Heart left ventricle (tissue), 16 donors: ENCODE results near the gene TMEM119. TPM values are rescaled to one million over a fixed set of nuclear protein-coding genes. Genes with fewer than 3 reads are reported as not detected.
A peak's percentile ranks its signal among the peaks of the same experiment; 100 is the strongest.

ENCODE experiments used
- ATAC-seq, 4 donors: fragments of 200-7000 bp; cut with Tn5 transposase; one replicate each; pipeline ENCODE4 v1.9.1; 2020 to 2022; ENCODE audit warnings: moderate library complexity in 4 of 4, mild to moderate bottlenecking in 3 of 4, moderate number of reproducible peaks in 1 of 4
- DNase-seq, 5 donors: peaks; one replicate each; pipeline ENCODE4 v3.0.0-alpha.2; 2020
- H3K27ac ChIP-seq, 12 donors: fragments of 200-600 bp; sonication (generic) in 4 of 12; one replicate each; pipeline versions ENCODE4 v1.5.0 to v1.8.0; 2016 to 2022; ENCODE audit warnings: mild to moderate bottlenecking in 2 of 12
- H3K27me3 ChIP-seq, 9 donors: fragments of 200-600 bp; sonication (generic) in 2 of 9; one replicate each; pipeline versions ENCODE4 v1.5.1 to v1.8.0; 2016 to 2022; ENCODE audit warnings: mild to moderate bottlenecking in 3 of 9
- H3K36me3 ChIP-seq, 9 donors: fragments of 200-600 bp; sonication (generic) in 2 of 9; one replicate each; pipeline versions ENCODE4 v1.5.0 to v1.8.0; 2018 to 2022; ENCODE audit warnings: mild to moderate bottlenecking in 2 of 9
- H3K4me1 ChIP-seq, 12 donors: fragments of 200-600 bp; sonication (generic) in 4 of 12; one replicate each; pipeline versions ENCODE4 v1.5.0 to v1.8.0; 2016 to 2022; ENCODE audit warnings: mild to moderate bottlenecking in 3 of 12
- H3K4me3 ChIP-seq, 12 donors: fragments of 200-600 bp; sonication (generic) in 4 of 12; one replicate each; pipeline versions ENCODE4 v1.5.0 to v1.8.0; 2017 to 2022; ENCODE audit warnings: mild to moderate bottlenecking in 9 of 12, moderate library complexity in 4 of 12
- H3K9me3 ChIP-seq, 12 donors: fragments of 200-600 bp; sonication (generic) in 4 of 12; one replicate each; pipeline versions ENCODE4 v1.5.0 to v1.8.0; 2016 to 2022; ENCODE audit warnings: mild to moderate bottlenecking in 1 of 12
- POLR2A ChIP-seq, 2 donors: fragments of 450-650 bp; IDR thresholded peaks; one replicate each; pipeline ENCODE4 v1.6.1; 2017; ENCODE audit warnings: antibody characterized with exemption in 2 of 2, mild to moderate bottlenecking in 2 of 2, moderate library complexity in 2 of 2
- WGBS, 4 donors: extraction: QIAGEN DNeasy Blood & Tissue Kit in 2 of 4; methylation state at CpG; one replicate each; pipeline versions ENCODE4 v1.1.5 to v1.1.7; 2013 to 2018; 5-methylcytosine and 5-hydroxymethylcytosine counted together
- intact Hi-C, 10 donors: fragments of 100-400 bp; cut with DNase I; formaldehyde crosslinking; loops; one replicate each; pipeline versions ENCODE4 v1.11.1 to v1.14.2; 2022
- polyA plus RNA-seq, 2 donors: library from polyadenylated mRNA; stranded (reverse); fragments of 200-250 nt; gene quantifications; one replicate each; pipeline ENCODE4 v1.2.3, GENCODE V29; 2013
- total RNA-seq, 9 donors: library from RNA; depleted of rRNA in 2 of 9; stranded (reverse); fragments of >200 nt in 2 of 9; fragmentation: NEBNext Ultra II Directional in 3 of 9; extraction: Animal tissue kit (Norgen Biotek cat#: 25700) in 3 of 9; gene quantifications; one replicate each; pipeline versions ENCODE4 v1.1.0 to v1.2.4, GENCODE V29; 2016 to 2023
- TF ChIP-seq, protein P1 (sequence below), 12 donors: fragments of 200-600 bp; sonication (generic) in 4 of 12; IDR thresholded peaks; one replicate each; pipeline versions ENCODE4 v1.5.0 to v1.8.0; 2018 to 2022; ENCODE audit warnings: antibody characterized with exemption in 12 of 12, mild to moderate bottlenecking in 5 of 12
- donor health status: ischemic (EF 13 %, LVEDD 7.1; RV severe dilation, severe dysfunction).
- donor health status: healthy with polysubstance abuse.
- donor health status: DM: no; HTN: yes; CAD: no.
- donor health status: DM: no; HTN: no; CAD: no.
- donor health status: ischemic (EF 25% LVEDD 6.9; RV normal size, moderate dysfunction).
- donor health status: ischemic (EF 25% LVEDD 5.7; RV mildly dilated, moderate dysfunction).
- donor health status: healthy.
- donor health status: DM: yes; HTN: yes; CAD: no.
- donor health status: ischemic (EF 35%, LVEDD 5.7; RV mildly dilated, moderate dysfunction).
- donor health status: nonischemic (EF 11% LVEDD 7.7; RV severe dilation, severe dysfunction).
- donor health status: DM: yes; HTN: yes; CAD: no.
- donor health status: PGD.
- donor health status: ischemic (EF 29% LVEDD 5.4; RV normal size, mild dysfunction).
- donor health status: nonischemic (EF 23%, LVEDD 6.1; RV moderate dilation, normal function).

Gene TMEM119
- total and polyA plus RNA-seq, 11 donors: 0.19 to 11.0 (median 2.2) TPM

DNA sequence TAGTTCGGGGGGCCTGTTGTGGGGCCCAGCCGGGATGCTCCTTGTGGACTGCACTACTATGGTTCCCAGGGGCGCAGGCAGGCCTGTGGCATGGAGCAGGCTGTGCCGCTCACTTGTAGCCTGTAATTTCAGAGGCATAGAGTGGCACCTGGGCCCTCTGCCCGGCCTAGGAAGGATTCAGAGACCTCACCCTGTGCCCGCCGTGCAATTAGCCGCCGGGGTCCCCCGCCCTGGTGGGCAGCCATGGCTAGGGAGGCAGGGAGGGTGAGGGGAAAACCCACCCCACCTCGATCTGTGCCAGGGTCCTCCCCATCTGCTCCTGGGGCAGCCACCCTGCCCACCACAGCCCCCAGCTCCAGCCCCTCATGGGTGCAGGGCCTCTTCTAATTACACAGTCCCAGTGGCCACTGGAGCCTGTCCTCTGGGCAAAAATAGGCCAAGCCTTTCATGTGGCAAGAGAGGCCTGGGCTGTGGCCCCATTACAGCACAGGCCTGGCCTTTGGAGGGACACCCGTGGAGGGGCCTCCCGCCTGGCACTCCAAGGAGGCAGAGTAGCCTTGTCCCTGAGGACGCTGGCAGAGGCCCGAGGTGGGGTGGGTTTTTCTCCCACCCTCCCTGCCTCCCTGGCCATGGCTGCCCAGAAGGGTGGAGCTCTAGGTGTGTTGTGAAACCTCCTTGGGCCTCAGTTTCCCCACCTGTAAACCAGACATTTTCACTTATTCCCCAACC lies 5.3 kb upstream of the TMEM119 start:
- intact Hi-C loops: loop anchor here in 1 of 10 donors (10.0 kb wide), 1 partner anchor 428 kb away; no protein-coding TSS in a partner anchor
- Histone ChIP-seq H3K27me3 (no peaks in the 10 kb centered on the region), H3K9me3 (no peaks in the 10 kb centered on the region), H3K27ac (no peak overlapping the region), H3K4me3 (no peak overlapping the region), H3K36me3 (no peaks in the 10 kb centered on the region), H3K4me1 (no peaks in the 10 kb centered on the region)
- TF ChIP-seq, protein P1, sequence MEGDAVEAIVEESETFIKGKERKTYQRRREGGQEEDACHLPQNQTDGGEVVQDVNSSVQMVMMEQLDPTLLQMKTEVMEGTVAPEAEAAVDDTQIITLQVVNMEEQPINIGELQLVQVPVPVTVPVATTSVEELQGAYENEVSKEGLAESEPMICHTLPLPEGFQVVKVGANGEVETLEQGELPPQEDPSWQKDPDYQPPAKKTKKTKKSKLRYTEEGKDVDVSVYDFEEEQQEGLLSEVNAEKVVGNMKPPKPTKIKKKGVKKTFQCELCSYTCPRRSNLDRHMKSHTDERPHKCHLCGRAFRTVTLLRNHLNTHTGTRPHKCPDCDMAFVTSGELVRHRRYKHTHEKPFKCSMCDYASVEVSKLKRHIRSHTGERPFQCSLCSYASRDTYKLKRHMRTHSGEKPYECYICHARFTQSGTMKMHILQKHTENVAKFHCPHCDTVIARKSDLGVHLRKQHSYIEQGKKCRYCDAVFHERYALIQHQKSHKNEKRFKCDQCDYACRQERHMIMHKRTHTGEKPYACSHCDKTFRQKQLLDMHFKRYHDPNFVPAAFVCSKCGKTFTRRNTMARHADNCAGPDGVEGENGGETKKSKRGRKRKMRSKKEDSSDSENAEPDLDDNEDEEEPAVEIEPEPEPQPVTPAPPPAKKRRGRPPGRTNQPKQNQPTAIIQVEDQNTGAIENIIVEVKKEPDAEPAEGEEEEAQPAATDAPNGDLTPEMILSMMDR (IDR thresholded peaks at IDR 0.05): no peak
- no peak for TF ChIP-seq POLR2A (IDR thresholded peaks at IDR 0.05)
- no peak for ATAC-seq
- DNase-seq: no peak
- WGBS, 4 donors: 87 to 93% (median 92%) methylated on average over 15 of the region's 15 CpGs

DNA sequence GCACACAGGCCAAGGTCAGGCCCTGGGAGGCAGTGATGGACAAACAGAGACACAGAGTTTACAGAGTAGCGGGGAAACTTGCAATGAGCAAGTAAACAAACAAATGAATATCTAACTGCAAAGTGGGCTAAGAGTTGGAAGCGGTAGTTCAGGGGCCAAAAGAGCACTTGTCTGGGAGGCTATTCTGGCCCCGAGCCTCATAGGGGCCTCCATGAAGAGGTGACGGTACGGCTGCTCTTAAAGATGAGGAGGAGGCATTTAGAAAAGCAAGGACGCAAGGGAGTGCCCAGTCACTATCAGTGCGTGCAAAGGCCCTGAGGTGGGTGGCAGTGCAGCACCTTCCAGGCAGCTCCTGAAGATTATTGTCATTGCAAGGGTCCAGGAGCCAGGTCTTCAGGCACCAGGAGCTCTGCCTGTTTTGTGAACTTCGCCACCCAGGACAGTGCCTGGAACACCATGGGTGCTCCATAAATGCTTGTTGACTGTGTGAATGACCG lies 4.4 kb upstream of the TMEM119 start:
- no peaks in the 10 kb centered on the region for H3K27me3 ChIP-seq
- TF ChIP-seq, protein P1 (IDR thresholded peaks at IDR 0.05): no peak
- TF ChIP-seq POLR2A (IDR thresholded peaks at IDR 0.05): no peak
- 95 to 98% (median 96%) methylated on average over 9 of the region's 9 CpGs for WGBS, 4 donors
- ATAC-seq (no peak), DNase-seq (peak in 1 of 5 donors; percentile 2)
- H3K4me1 ChIP-seq: no peaks in the 10 kb centered on the region
- no peaks in the 10 kb centered on the region for H3K36me3 ChIP-seq
- H3K4me3 ChIP-seq: no peak overlapping the region
- no peaks in the 10 kb centered on the region for H3K9me3 ChIP-seq
- no peak overlapping the region for H3K27ac ChIP-seq
- intact Hi-C loops: loop anchor here in 1 of 10 donors (10.0 kb wide), 1 partner anchor 427 kb away; no protein-coding TSS in a partner anchor

DNA sequence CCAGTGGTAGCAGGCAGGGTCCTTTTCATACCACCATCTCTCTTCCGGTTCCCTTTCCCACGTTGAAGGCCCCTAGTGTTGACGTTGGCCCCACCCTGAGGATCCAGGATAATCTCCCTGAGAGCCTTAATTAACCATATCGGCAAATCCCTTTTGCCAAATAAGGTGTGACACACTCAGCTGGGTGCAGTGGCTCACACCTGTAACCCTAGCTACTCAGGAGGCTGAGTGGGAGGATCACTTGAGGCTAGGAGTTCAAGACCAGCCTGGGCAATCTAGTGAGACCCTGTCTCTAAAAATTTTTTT lies 2.8 kb upstream of the TMEM119 start:
- intact Hi-C loops: loop anchor here in 1 of 10 donors (10.0 kb wide), 1 partner anchor 426 kb away; no protein-coding TSS in a partner anchor
- Histone ChIP-seq H3K4me1 (no peaks in the 10 kb centered on the region), H3K9me3 (no peaks in the 10 kb centered on the region), H3K36me3 (no peaks in the 10 kb centered on the region), H3K27me3 (no peaks in the 10 kb centered on the region), H3K27ac (no peak overlapping the region), H3K4me3 (no peak overlapping the region)
- TF ChIP-seq POLR2A (IDR thresholded peaks at IDR 0.05): no peak
- TF ChIP-seq, protein P1 (IDR thresholded peaks at IDR 0.05): no peak
- ATAC-seq (no peak), DNase-seq (peak in 1 of 5 donors; percentile 7)
- WGBS, 4 donors: 58 to 67% (median 64%) methylated on average over 4 of the region's 4 CpGs

DNA sequence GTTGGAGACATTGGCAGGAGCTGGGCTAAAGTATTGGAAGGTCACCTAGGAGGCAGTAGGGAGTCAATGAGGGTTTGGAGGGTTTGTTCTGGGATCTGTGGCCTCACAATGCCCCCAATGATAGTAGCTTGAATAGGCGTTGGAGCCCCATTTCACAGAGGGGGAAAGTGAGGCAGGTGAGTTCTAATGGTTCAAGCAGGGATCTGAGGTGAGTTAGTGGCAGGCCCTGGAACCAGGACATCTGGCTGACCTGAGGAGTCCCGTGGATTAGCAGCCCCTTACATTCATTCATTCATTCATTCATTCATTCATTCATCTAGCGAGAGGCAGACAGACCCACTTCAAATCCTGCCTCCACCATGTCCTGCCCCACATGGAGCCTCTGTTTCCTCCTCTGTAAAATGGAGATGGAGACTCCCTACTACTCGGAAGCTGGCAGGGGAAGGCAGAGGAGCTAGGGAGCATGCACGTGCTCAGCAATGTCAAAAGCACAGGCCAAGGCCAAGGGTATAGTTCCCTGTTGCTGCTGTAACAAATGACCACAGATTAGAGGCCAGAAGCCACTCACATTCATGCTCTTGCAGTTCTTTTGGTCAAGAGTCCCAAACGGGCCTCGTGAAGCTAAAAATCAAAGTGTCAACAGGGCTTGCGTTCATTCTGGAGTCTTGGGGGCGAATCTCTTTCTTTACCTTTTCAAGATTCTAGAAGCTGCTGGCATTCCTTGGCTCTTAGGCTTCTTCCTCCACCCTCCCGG lies 2.2 kb upstream of the TMEM119 start:
- no peaks in the 10 kb centered on the region for H3K9me3 ChIP-seq
- intact Hi-C loops: loop anchor here in 1 of 10 donors (10.0 kb wide), 1 partner anchor 425 kb away; no protein-coding TSS in a partner anchor
- no peaks in the 10 kb centered on the region for H3K36me3 ChIP-seq
- no peak overlapping the region for H3K27ac ChIP-seq
- DNase-seq: no peak
- WGBS, 4 donors: 84 to 91% (median 88%) methylated on average over 10 of the region's 10 CpGs
- H3K27me3 ChIP-seq: no peaks in the 10 kb centered on the region
- TF ChIP-seq, protein P1 (IDR thresholded peaks at IDR 0.05): no peak
- TF ChIP-seq POLR2A (IDR thresholded peaks at IDR 0.05): no peak
- no peaks in the 10 kb centered on the region for H3K4me1 ChIP-seq
- ATAC-seq: no peak
- H3K4me3 ChIP-seq: no peak overlapping the region
